GM12891 (cell line): ENCODE data around the gene AFF3.

ENCODE experiments used
- POLR2A ChIP-seq: IDR thresholded peaks from 2 replicates; pipeline ENCODE4 v1.6.1; 2011; ENCODE audit warnings: low read depth, low read length, control low read depth
- POLR2AphosphoS5 ChIP-seq: IDR thresholded peaks from 2 replicates; pipeline ENCODE4 v1.6.1; 2011; ENCODE audit warnings: low read depth, low read length, control low read depth
- TAF1 ChIP-seq: IDR thresholded peaks from 2 replicates; pipeline ENCODE4 v1.6.1; 2011; ENCODE audit warnings: low read depth, low read length, control low read depth

DNA sequence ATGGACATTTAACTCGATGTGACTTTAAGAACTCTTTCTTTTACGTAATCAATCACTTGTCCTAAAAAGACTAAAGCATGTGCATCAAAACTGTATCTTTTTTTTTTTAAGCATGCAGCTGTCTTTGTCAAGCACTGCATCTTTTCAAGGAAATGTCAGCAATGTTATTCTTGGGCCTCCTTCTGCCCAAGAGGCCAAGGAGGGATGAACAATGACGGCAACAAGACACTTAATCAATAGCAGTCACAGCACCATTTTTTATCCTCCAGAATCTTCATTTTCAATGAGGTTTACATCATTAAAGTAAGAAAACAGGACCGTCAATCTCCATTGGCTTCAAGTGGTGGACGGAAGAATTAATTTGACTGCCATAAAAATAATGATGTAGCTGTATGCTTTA, 253.8 kb downstream of the AFF3 start:
- TF ChIP-seq POLR2A (no peak), POLR2AphosphoS5 (no peak), TAF1 (no peak)
